GM12801 (cell line): Measurements from ENCODE around the gene HP1BP3.

ENCODE experiments used
- TF ChIP-seq, protein P1 (sequence below): IDR thresholded peaks from one replicate; pipeline ENCODE4 v1.5.1; 2011; ENCODE audit warnings: control low read depth; ENCODE audit not compliant: insufficient read length; ENCODE audit errors: extremely low read depth

HP1BP3 gene, protein sequence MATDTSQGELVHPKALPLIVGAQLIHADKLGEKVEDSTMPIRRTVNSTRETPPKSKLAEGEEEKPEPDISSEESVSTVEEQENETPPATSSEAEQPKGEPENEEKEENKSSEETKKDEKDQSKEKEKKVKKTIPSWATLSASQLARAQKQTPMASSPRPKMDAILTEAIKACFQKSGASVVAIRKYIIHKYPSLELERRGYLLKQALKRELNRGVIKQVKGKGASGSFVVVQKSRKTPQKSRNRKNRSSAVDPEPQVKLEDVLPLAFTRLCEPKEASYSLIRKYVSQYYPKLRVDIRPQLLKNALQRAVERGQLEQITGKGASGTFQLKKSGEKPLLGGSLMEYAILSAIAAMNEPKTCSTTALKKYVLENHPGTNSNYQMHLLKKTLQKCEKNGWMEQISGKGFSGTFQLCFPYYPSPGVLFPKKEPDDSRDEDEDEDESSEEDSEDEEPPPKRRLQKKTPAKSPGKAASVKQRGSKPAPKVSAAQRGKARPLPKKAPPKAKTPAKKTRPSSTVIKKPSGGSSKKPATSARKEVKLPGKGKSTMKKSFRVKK

DNA sequence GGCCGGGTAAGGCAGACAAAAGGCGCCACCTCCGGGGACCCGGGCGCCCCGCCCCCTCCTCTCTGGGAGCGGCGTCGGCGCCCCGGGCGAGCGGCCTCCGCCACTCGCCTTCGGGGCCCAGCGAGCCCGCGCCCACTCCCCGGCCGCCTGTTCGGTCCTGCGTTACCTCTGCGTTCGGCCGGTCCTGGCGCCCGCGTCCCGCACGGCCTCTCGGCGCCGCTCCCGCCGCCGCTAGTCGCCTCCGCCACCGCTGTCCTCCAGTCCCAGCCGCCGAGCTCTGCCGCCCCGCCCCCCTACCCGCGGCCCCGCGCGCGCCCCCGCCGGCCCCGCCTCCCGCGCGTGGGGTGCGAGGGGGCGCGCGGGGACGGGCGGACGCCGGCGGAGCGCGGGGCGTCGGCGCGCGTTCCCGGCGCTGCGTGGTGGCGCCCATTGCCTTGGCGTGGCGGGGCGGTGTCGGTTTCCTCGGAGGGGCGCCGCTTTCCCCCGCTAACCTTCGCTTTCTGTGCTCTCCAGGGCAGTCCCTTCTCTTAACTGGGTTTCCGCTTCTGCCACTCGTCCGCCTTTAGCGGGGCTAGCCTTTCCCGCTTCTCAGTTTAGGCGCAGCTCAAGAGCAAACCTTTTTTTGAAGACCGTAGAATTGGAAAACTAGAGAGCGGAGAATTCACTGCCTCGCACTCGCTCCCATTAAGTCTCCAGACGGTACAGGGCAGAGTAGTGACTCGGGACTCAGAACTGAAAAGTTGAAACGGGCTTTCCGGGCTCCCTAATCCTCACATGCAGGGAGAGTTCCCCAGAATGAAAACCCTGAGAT lies at the start of gene HP1BP3:
TSS of gene HP1BP3 (minus strand) at position 279 of the 811 bp plus-strand sequence. CDS start 6,867 bp downstream, outside the sequence.
- TF ChIP-seq, protein P1, sequence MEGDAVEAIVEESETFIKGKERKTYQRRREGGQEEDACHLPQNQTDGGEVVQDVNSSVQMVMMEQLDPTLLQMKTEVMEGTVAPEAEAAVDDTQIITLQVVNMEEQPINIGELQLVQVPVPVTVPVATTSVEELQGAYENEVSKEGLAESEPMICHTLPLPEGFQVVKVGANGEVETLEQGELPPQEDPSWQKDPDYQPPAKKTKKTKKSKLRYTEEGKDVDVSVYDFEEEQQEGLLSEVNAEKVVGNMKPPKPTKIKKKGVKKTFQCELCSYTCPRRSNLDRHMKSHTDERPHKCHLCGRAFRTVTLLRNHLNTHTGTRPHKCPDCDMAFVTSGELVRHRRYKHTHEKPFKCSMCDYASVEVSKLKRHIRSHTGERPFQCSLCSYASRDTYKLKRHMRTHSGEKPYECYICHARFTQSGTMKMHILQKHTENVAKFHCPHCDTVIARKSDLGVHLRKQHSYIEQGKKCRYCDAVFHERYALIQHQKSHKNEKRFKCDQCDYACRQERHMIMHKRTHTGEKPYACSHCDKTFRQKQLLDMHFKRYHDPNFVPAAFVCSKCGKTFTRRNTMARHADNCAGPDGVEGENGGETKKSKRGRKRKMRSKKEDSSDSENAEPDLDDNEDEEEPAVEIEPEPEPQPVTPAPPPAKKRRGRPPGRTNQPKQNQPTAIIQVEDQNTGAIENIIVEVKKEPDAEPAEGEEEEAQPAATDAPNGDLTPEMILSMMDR: no peak

DNA sequence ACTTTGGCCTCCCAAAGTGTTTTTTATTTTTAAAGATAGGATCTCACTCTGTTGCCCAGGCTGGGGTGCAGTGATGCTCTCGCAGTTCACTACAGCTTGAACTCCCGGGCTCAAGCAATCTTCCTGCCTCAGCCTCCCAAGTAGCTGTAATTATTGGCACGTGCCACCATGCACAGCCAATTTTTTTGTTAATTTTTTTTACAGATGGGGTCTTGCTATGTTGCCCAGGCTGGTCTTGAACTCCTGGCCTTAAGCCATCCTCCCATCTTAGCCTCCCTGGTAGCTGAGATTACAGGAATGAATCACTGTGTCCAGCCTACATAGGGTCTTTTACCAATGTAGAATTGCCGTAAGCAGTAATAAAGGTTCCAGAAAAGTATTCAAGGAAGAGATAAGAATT lies 49.1 kb upstream of the HP1BP3 start:
- TF ChIP-seq, protein P1: no peak

GRCh38 chr1:20834780-20835179 lies 47.7 kb upstream of the HP1BP3 start:
- TF ChIP-seq, protein P1: no peak

- TF ChIP-seq, protein P1: no peak
These were observed 47.1 kb upstream of the HP1BP3 start for GRCh38 chr1:20834192-20834591.

DNA sequence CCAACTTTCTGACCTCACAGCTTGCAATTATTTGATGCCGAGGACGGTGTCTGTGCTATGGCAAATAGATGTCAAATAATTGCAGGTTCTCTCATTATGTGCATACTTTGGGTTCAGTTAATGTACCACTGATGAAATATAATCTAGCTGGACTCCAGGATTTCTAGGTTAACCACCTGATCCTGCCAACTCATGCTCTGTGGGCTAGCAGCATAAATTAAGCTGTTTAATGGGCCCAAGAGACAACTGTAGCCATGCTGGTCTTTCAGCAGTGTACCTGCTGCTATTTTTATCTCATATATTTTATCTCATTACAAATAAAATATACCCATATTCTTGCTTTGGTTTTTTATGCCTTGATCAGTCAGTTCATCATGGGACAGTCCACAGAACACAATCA lies 43.3 kb upstream of the HP1BP3 start:
- TF ChIP-seq, protein P1: no peak

- TF ChIP-seq, protein P1: no peak
These were observed 42.8 kb upstream of the HP1BP3 start for GRCh38 chr1:20829946-20830345.

GRCh38 chr1:20829531-20829930 lies 42.4 kb upstream of the HP1BP3 start:
- TF ChIP-seq, protein P1: no peak
